Measurements from ENCODE around the gene PPAN. TPM values are rescaled to one million over a fixed set of nuclear protein-coding genes. Genes with fewer than 3 reads are reported as not detected.

PPAN gene
- total and polyA plus RNA-seq, 7 donors, result 16.2 to 58.7 (median 25.2) TPM

- WGBS, 2 donors, result 96 to 97% methylated on average over 14 of the region's 14 CpGs
- no peaks in the 10 kb centered on the region for H3K27me3 ChIP-seq
- no peak for DNase-seq
- H3K9me3 ChIP-seq, result no peaks in the 10 kb centered on the region
- intact Hi-C loops (cut with DNase I), result no loop called here
- H3K4me1 ChIP-seq, result no peaks in the 10 kb centered on the region
- H3K4me3 ChIP-seq, result no peak overlapping the region
- TF ChIP-seq POLR2AphosphoS5 (IDR thresholded peaks at IDR 0.05) (no peak), CTCF (IDR thresholded peaks at IDR 0.05) (no peak), POLR2A (IDR thresholded peaks at IDR 0.05) (no peak), EP300 (IDR thresholded peaks at IDR 0.05) (no peak)
- no peak overlapping the region for H3K27ac ChIP-seq
- peaks cover 9 to 94% (median 64%) of the 10 kb centered on the region in 4 donors for H3K36me3 ChIP-seq
These were observed 30.8 kb downstream of the PPAN start for GRCh38 chr19:10136936-10137335.

GRCh38 chr19:10137751-10138682 lies 31.9 kb downstream of the PPAN start:
- 93 to 95% methylated on average over 38 of the region's 38 CpGs for WGBS, 2 donors
- Histone ChIP-seq H3K4me1 (no peaks in the 10 kb centered on the region), H3K4me3 (no peak overlapping the region), H3K36me3 (peaks cover 9 to 97% (median 72%) of the 10 kb centered on the region in 4 donors), H3K27ac (no peak overlapping the region), H3K9me3 (no peaks in the 10 kb centered on the region), H3K27me3 (no peaks in the 10 kb centered on the region)
- TF ChIP-seq CTCF (IDR thresholded peaks at IDR 0.05), result no peak
- TF ChIP-seq POLR2AphosphoS5 (IDR thresholded peaks at IDR 0.05), result no peak
- TF ChIP-seq POLR2A (IDR thresholded peaks at IDR 0.05), result no peak
- TF ChIP-seq EP300 (IDR thresholded peaks at IDR 0.05), result no peak
- intact Hi-C loops (cut with DNase I), result no loop called here
- no peak for DNase-seq

- Histone ChIP-seq H3K27me3 (no peaks in the 10 kb centered on the region), H3K4me1 (no peaks in the 10 kb centered on the region), H3K27ac (no peak overlapping the region), H3K9me3 (no peaks in the 10 kb centered on the region), H3K36me3 (peaks cover 16 to 97% (median 76%) of the 10 kb centered on the region in 4 donors), H3K4me3 (no peak overlapping the region)
- no peak for DNase-seq
- no peak for TF ChIP-seq CTCF (IDR thresholded peaks at IDR 0.05)
- TF ChIP-seq POLR2A (IDR thresholded peaks at IDR 0.05), result no peak
- no peak for TF ChIP-seq POLR2AphosphoS5 (IDR thresholded peaks at IDR 0.05)
- TF ChIP-seq EP300 (IDR thresholded peaks at IDR 0.05), result no peak
- 96 to 97% methylated on average over 27 of the region's 27 CpGs for WGBS, 2 donors
- intact Hi-C loops (cut with DNase I), result no loop called here
These were observed 33.0 kb downstream of the PPAN start for GRCh38 chr19:10138879-10139795.

GRCh38 chr19:10139952-10140351 lies 33.8 kb downstream of the PPAN start:
- 97% methylated on average over 23 of the region's 23 CpGs for WGBS, 2 donors
- no peak overlapping the region for H3K4me3 ChIP-seq
- TF ChIP-seq CTCF (IDR thresholded peaks at IDR 0.05) (no peak), POLR2AphosphoS5 (IDR thresholded peaks at IDR 0.05) (no peak), POLR2A (IDR thresholded peaks at IDR 0.05) (no peak), EP300 (IDR thresholded peaks at IDR 0.05) (no peak)
- H3K9me3 ChIP-seq, result no peaks in the 10 kb centered on the region
- no peaks in the 10 kb centered on the region for H3K27me3 ChIP-seq
- no peak for DNase-seq
- peaks cover 16 to 98% (median 80%) of the 10 kb centered on the region in 4 donors for H3K36me3 ChIP-seq
- no peaks in the 10 kb centered on the region for H3K4me1 ChIP-seq
- intact Hi-C loops (cut with DNase I), result no loop called here
- H3K27ac ChIP-seq, result no peak overlapping the region

All from sigmoid colon (tissue), 7 donors.